Measurements from ENCODE around the gene MRGPRG. TPM values are rescaled to one million over a fixed set of nuclear protein-coding genes. Genes with fewer than 3 reads are reported as not detected.

MRGPRG gene
- total and polyA plus RNA-seq, 9 donors, result not detected

DNA sequence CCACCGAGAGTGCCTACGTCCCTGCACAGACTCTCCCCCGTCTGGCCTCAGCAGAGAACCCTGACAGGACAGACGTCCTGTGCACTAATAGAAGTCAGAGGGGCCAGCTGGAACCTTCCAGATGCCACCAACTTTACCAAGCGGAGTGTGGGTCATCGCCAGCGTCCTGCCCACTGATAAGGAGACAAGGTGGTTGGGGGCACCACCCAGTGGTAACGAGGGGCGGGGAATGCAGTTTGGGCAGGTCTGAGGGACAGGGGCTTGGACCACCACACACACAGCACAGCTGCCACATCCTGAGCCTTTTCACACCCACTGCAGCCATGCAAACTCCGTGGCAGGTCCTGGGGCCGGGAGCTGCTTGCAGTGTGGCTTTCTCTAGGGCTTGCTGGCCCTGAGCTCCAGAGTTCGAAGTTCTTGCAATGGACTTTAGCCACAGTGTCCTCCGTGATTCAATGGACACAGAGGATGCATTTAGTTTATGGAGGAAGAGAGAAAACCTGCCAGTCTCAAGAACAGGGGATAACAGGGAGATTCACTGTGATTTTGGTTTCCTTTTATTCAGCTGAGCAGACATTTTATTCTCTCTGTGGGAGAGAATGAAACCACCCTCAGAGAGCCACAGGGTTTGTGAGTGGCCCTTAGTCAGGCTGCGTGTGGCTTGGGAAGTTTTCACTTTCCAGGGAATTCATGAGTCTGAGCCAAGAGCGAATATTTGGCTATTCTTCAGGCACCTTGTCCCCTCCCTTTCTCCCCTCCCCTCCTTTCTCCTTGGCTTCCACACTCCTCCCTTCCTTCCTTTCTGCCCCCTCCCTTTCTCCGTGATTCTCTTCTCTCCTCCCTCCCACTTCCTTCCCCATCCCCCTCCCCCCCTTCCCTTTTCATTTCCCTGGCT, 13.1 kb downstream of the MRGPRG start:
- no peaks in the 10 kb centered on the region for H3K27me3 ChIP-seq
- H3K4me3 ChIP-seq, result no peak overlapping the region
- WGBS, 3 donors, result 32 to 47% (median 41%) methylated on average over 16 of the region's 16 CpGs
- TF ChIP-seq EP300 (IDR thresholded peaks at IDR 0.05) (no peak), POLR2A (IDR thresholded peaks at IDR 0.05) (no peak)
- H3K9me3 ChIP-seq, result no peaks in the 10 kb centered on the region
- DNase-seq, result no peak
- H3K4me1 ChIP-seq (ENCODE audit: insufficient read depth), result no peaks in the 10 kb centered on the region
- no peaks in the 10 kb centered on the region for H3K36me3 ChIP-seq
- intact Hi-C loops (cut with DNase I), result no loop called here
- H3K27ac ChIP-seq, result no peak overlapping the region

DNA sequence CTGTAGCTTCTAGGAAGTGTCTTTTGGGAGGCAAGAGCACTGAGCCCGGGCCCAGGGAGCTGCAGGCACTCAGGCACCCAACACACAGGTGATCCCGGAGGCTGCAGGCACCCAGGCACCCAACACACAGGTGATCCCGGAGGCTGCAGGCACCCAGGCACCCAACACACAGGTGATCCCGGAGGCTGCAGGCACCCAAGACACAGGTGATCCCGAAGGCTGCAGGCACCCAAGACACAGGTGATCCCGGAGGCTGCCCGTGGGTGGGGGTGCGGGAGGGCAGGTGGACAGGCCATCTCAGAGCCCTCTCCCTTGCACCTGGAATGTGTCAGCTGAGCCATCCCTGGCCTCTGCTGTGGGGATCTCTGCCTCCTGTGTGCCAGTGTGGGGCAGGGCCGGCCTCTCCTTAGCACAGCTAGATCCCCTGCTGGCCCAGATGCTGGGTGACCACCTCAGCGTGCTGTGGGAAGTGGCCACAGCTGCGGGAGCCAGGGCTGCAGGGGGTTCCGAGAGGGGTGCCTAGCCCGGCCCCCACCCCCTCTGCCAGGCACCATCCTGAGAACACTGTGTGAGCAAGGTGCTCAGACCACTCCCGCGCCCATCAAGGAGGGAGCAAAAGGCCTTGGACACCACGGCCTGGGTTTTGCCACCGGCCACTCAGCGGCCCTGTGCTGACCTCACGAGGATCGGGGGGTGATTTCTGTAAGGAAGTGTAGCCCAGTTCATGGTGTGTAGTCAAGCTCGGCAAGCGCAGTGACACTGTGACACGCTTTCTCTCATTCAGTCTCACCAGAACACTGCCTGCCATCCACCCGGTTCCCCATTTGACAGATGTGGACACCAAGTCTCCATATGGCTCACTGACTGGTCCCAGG, 14.2 kb downstream of the MRGPRG start:
- WGBS, 3 donors, result 82 to 88% (median 83%) methylated on average over 21 to 24 of the region's 24 CpGs
- H3K27ac ChIP-seq, result no peak overlapping the region
- H3K9me3 ChIP-seq, result no peaks in the 10 kb centered on the region
- no peaks in the 10 kb centered on the region for H3K36me3 ChIP-seq
- H3K4me3 ChIP-seq, result no peak overlapping the region
- H3K4me1 ChIP-seq (ENCODE audit: insufficient read depth), result no peaks in the 10 kb centered on the region
- peak in 2 of 5 donors; percentile 4 to 32 for DNase-seq
- no peak for TF ChIP-seq POLR2A (IDR thresholded peaks at IDR 0.05)
- TF ChIP-seq, protein P1, sequence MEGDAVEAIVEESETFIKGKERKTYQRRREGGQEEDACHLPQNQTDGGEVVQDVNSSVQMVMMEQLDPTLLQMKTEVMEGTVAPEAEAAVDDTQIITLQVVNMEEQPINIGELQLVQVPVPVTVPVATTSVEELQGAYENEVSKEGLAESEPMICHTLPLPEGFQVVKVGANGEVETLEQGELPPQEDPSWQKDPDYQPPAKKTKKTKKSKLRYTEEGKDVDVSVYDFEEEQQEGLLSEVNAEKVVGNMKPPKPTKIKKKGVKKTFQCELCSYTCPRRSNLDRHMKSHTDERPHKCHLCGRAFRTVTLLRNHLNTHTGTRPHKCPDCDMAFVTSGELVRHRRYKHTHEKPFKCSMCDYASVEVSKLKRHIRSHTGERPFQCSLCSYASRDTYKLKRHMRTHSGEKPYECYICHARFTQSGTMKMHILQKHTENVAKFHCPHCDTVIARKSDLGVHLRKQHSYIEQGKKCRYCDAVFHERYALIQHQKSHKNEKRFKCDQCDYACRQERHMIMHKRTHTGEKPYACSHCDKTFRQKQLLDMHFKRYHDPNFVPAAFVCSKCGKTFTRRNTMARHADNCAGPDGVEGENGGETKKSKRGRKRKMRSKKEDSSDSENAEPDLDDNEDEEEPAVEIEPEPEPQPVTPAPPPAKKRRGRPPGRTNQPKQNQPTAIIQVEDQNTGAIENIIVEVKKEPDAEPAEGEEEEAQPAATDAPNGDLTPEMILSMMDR (IDR thresholded peaks at IDR 0.05), result no peak
- no peak for TF ChIP-seq EP300 (IDR thresholded peaks at IDR 0.05)
- no peaks in the 10 kb centered on the region for H3K27me3 ChIP-seq
- intact Hi-C loops (cut with DNase I), result no loop called here

DNA sequence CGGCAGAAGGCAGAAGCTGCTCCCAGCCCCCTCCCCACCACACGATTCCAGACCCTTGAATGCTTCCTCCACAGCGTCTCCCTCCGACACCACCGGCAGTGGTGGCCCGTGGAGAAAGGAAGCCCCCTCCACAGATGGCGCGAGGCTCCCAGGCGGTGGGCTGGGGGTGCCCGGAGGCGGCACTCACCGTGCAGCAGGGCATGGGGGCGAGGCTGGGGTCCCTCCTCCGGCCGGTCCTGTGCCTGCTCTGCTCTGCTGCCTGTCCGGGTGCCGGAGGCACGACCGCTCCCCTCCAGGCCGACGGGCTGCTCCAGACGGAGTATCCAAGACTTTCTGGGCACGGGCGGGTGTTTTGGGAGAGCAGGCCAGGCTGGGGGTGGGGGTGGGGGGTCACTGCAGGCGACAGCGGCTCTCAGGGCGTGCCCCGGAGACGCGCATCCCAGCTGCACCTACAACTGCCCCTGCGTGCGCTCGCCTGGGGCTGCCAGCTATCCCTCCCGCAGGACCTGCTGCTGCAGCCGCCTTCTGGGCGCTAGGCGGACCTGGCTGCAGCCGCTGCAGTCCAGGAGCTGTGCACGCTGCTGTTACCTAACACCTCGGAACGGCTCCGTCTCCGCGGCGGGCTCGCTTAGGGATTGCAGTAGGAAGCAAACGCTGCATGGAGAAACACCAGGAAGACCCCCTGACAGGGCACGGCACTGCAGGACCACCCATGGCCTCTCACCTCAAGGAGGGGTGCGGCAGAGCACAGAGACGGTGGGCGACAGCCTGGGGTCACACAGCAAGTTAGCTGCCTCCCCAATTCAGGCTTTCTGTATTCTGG, 15.2 kb downstream of the MRGPRG start:
- no peak for TF ChIP-seq POLR2A (IDR thresholded peaks at IDR 0.05)
- no peak for TF ChIP-seq EP300 (IDR thresholded peaks at IDR 0.05)
- TF ChIP-seq, protein P1 (IDR thresholded peaks at IDR 0.05), result no peak
- Histone ChIP-seq H3K27me3 (no peaks in the 10 kb centered on the region), H3K27ac (no peak overlapping the region), H3K4me1 (ENCODE audit: insufficient read depth) (no peaks in the 10 kb centered on the region), H3K9me3 (no peaks in the 10 kb centered on the region), H3K4me3 (no peak overlapping the region), H3K36me3 (no peaks in the 10 kb centered on the region)
- intact Hi-C loops (cut with DNase I), result no loop called here
- peak in 2 of 5 donors; percentile 7 to 27 for DNase-seq
- 2 to 3% (median 2%) methylated on average over 40 to 51 of the region's 51 CpGs for WGBS, 3 donors

DNA sequence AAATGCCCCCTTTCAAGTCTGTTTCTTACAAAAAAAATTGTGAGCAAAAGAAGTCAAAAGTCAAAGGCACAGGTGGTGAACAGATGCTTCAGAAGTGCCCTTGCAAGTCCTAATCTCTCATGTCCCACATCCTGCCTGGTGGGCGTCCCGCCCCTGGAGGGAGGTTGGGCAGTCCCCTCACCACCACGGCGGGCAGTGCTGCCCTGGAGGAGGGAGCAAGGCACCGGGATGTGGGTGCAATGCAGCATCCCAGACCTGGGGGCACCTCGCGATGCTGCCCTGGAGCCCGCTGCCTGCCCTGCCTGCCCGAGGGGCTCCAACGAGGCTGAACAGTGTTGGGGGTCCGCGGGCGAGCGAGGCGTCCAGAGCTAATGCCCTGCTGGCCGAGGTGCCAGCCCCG, 15.9 kb downstream of the MRGPRG start:
- peak in 2 of 5 donors; percentile 1 to 21 for DNase-seq
- TF ChIP-seq EP300 (IDR thresholded peaks at IDR 0.05) (no peak), POLR2A (IDR thresholded peaks at IDR 0.05) (no peak)
- TF ChIP-seq, protein P1 (IDR thresholded peaks at IDR 0.05), result no peak
- H3K27me3 ChIP-seq, result no peaks in the 10 kb centered on the region

More for the DNA sequence above, 15.9 kb downstream of the MRGPRG start:
- H3K4me1 ChIP-seq (ENCODE audit: insufficient read depth), result no peaks in the 10 kb centered on the region
- no peaks in the 10 kb centered on the region for H3K36me3 ChIP-seq
- intact Hi-C loops (cut with DNase I), result no loop called here
- H3K9me3 ChIP-seq, result no peaks in the 10 kb centered on the region
- 8 to 9% (median 9%) methylated on average over 16 to 17 of the region's 17 CpGs for WGBS, 3 donors
- no peak overlapping the region for H3K27ac ChIP-seq
- H3K4me3 ChIP-seq, result no peak overlapping the region
